Gastroesophageal sphincter (tissue), 3 donors: ENCODE data around the gene FBXL4.

Source experiments
- CTCF ChIP-seq, 4 experiments: fragments of 200-600 bp in 2 of 4; fragments of 450-650 bp in 2 of 4; sonication (generic) in 1 of 4; IDR thresholded peaks; one replicate each; pipeline ENCODE4 v1.5.1; 2017 to 2019; ENCODE audit warnings: antibody characterized with exemption in 4 of 4, mild to moderate bottlenecking in 2 of 4, moderate library complexity in 2 of 4
- EP300 ChIP-seq: sonication (generic); formaldehyde crosslinking; IDR thresholded peaks from one replicate; pipeline ENCODE4 v1.6.1; 2017; ENCODE audit warnings: antibody characterized with exemption, mild to moderate bottlenecking
- POLR2A ChIP-seq, 2 donors: fragments of 450-650 bp; IDR thresholded peaks; one replicate each; pipeline ENCODE4 v1.6.1; 2017; ENCODE audit warnings: antibody characterized with exemption in 2 of 2, mild to moderate bottlenecking in 2 of 2, moderate library complexity in 1 of 2
- POLR2AphosphoS5 ChIP-seq: sonication (generic); formaldehyde crosslinking; IDR thresholded peaks from one replicate; pipeline ENCODE4 v1.6.1; 2017; ENCODE audit warnings: antibody characterized with exemption

GRCh38 chr6:98971303-98971702 is 23.6 kb upstream of the FBXL4 start:
- TF ChIP-seq POLR2AphosphoS5 (no peak), CTCF (IDR thresholded peaks at IDR 0.05) (no peak), EP300 (no peak), POLR2A (IDR thresholded peaks at IDR 0.05) (no peak)
